ENCODE measurements around the gene GPN3. TPM values are rescaled to one million over a fixed set of nuclear protein-coding genes. Genes with fewer than 3 reads are reported as not detected.
A peak's percentile ranks its signal among the peaks of the same experiment; 100 is the strongest.
"Not testable (repeated sequence)": the region's sequence is repeated elsewhere in the genome, so short reads cannot be mapped to it uniquely, and the experiment has no call there.

Gene GPN3
- total and polyA plus RNA-seq, 10 donors, result 11.6 to 29.9 (median 19.3) TPM

DNA sequence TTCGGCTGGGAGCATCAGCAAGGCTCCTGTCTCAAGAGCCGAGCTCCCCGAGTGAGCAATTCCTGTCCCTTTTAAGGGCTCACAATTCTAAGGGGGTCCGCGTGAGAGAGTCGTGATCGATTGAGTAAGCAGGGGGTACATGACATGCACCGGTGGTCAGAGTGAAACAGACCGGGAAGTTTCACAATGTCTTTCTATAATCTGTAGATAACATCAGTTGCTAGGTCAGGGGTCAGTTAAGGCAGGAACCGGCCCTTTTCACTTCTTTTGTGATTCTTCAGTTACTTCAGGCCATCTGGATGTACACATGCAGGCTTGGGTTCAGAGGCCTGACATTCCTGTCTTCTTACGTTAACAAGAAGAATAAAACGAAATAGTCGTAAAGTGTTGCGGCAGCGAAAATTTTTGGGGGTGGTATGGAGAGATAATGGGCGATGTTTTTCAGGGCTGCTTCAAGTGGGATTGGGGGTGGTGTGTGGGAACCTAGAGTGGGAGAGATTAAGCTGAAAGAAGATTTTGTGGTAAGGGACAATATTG lies 62.9 kb downstream of the GPN3 start:
- H3K27me3 ChIP-seq (replicated peaks in 1 of 7); H3K27ac ChIP-seq; intact Hi-C loops (cut with DNase I; ENCODE audit: low total_unique reads); H3K9me3 ChIP-seq; H3K4me3 ChIP-seq; DNase-seq: not testable (repeated sequence)
- peaks cover 13 to 38% (median 21%) of the 10 kb centered on the region in 6 donors for H3K4me1 ChIP-seq
- WGBS, 5 donors, result 65 to 93% (median 80%) methylated on average over 16 of the region's 16 CpGs
- H3K36me3 ChIP-seq, result peaks cover 0 to 15% (median 8%) of the 10 kb centered on the region in 6 donors

GRCh38 chr12:110403976-110404682 lies 63.9 kb downstream of the GPN3 start:
- WGBS, 5 donors, result 24 to 29% (median 27%) methylated on average over 21 of the region's 21 CpGs
- peak; percentile 93 for DNase-seq
- Histone ChIP-seq H3K36me3 (peaks cover 0 to 26% (median 10%) of the 10 kb centered on the region in 6 donors), H3K4me1 (peaks cover 13 to 49% (median 28%) of the 10 kb centered on the region in 6 donors), H3K27ac (peak overlapping the region; percentile 94 to 99 (median 96)), H3K27me3 (replicated peaks in 1 of 7) (no peaks in the 10 kb centered on the region), H3K4me3 (peak overlapping the region; percentile 84 to 100 (median 98)), H3K9me3 (no peaks in the 10 kb centered on the region)
- TF ChIP-seq POLR2AphosphoS5 (IDR thresholded peaks at IDR 0.05) (peak in 2 of 3 donors; percentile 58 to 68), POLR2A (IDR thresholded peaks at IDR 0.05) (no peak), CTCF (IDR thresholded peaks at IDR 0.05 in 8 of 11, conservative IDR thresholded peaks at IDR 0.05 in 3 of 11) (peak in 1 of 11 experiments; percentile 7)
- intact Hi-C loops (cut with DNase I; ENCODE audit: low total_unique reads), result no loop called here

DNA sequence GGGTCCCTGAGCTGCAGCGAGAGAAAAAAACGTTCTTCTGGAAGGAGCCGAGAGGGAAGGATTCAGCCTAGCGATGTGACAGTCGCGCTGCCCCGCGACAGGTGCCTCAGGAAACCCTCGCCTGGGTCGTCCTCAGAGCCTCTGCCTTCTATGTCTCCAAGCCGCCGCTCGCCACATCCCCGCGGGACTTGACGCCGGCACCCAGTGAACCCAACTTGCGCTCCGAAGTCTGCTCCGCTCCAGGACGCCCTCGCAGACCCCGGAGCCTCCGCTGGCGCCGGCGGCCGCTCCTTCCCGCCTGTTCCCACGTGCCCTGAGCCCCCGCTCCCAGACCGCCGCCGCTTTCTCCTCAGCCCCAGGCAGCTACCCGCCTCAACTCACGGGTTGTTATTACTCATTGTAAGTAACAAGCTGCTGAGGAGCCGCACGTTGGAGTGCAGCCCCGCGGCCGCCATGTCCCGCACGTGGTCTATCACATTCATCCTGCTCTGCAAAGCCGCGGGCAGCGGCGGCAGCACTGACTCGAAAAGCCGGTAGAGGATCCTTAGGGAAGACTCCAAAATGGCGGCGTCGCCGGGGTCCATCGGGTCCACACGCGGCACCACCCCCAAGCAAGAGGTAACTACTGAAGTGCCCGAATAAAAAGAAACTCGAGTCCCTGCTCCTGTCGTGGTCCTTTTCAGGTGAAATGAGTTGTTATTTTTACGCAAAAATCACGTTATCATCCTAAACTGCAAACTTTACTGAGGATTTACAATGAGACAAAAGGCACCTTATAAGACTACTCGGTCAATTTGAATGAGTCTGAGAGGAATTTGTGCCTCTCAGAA lies 64.7 kb downstream of the GPN3 start, which contains the start of gene ANAPC7:
Gene ANAPC7, minus strand, starts transcription at position 563 of the 830 bp plus-strand sequence. Its CDS starts 81 bp downstream, at position 482.
- intact Hi-C loops (cut with DNase I; ENCODE audit: low total_unique reads), result no loop called here
- Histone ChIP-seq H3K27ac (peak within 1 kb of the TSS; percentile 94 to 99 (median 96)), H3K4me1 (peaks cover 13 to 56% (median 30%) of the 10 kb centered on the region in 6 donors), H3K36me3 (peaks cover 0 to 33% (median 10%) of the 10 kb centered on the region in 6 donors), H3K4me3 (peak within 1 kb of the TSS; percentile 84 to 100 (median 98)), H3K9me3 (no peaks in the 10 kb centered on the region), H3K27me3 (replicated peaks in 1 of 7) (no peaks in the 10 kb centered on the region)
- DNase-seq, result peak; percentile 96
- 0 to 1% (median 0%) methylated on average over 48 to 62 of the region's 62 CpGs for WGBS, 5 donors
- TF ChIP-seq CTCF (IDR thresholded peaks at IDR 0.05 in 8 of 11, conservative IDR thresholded peaks at IDR 0.05 in 3 of 11) (peak in 1 of 11 experiments; percentile 16), POLR2AphosphoS5 (IDR thresholded peaks at IDR 0.05) (peak; percentile 78 to 84 (median 79)), POLR2A (IDR thresholded peaks at IDR 0.05) (no peak)

Small RNA genes lying within 50 kb of the gene (small RNA-seq; reads per million reads assigned to genes)
- 0 reads per million in 4 donors for gene RF00278

Other genes with a start within 250 kb of the GPN3 start
- 100 to 1,000 TPM in 6 of 7 donors, 10 to 100 TPM in 1; 89.8 to 143 (median 118) TPM for gene ATP2A2, start 187.0 kb downstream of the GPN3 start, total RNA-seq
- 10 to 100 TPM in 2 of 3 donors, 1 to 10 TPM in 1; 7.8 to 18.4 (median 12.3) TPM for gene ATP2A2, start 187.0 kb downstream of the GPN3 start, polyA plus RNA-seq
- gene ANAPC7, start 64.5 kb downstream of the GPN3 start, total RNA-seq, result 10 to 100 TPM; 40.9 to 78.0 (median 53.9) TPM
- 10 to 100 TPM; 32.2 to 51.3 (median 42.4) TPM for gene ANAPC7, start 64.5 kb downstream of the GPN3 start, polyA plus RNA-seq
- 100 to 1,000 TPM; 301 to 568 (median 353) TPM for gene ARPC3, start 17.9 kb downstream of the GPN3 start, total RNA-seq
- 100 to 1,000 TPM; 614 to 762 (median 699) TPM for gene ARPC3, start 17.9 kb downstream of the GPN3 start, polyA plus RNA-seq
- gene FAM216A, start 588 bp upstream of the GPN3 start, total RNA-seq, result 10 to 100 TPM in 2 of 7 donors, 1 to 10 TPM in 5; 6.9 to 19.4 (median 8.1) TPM
- 10 to 100 TPM; 10.1 to 17.5 (median 15.9) TPM for gene FAM216A, start 588 bp upstream of the GPN3 start, polyA plus RNA-seq
- gene VPS29, start 33.9 kb upstream of the GPN3 start, total RNA-seq, result 100 to 1,000 TPM in 4 of 7 donors, 10 to 100 TPM in 3; 77.9 to 131 (median 103) TPM
- gene VPS29, start 33.9 kb upstream of the GPN3 start, polyA plus RNA-seq, result 100 to 1,000 TPM; 152 to 228 (median 193) TPM
- 1 to 10 TPM in 6 of 7 donors, under 1 TPM in 1; 0.67 to 2.2 (median 1.4) TPM for gene RAD9B, start 34.1 kb upstream of the GPN3 start, total RNA-seq
- under 1 TPM; 0.35 to 0.74 (median 0.61) TPM for gene RAD9B, start 34.1 kb upstream of the GPN3 start, polyA plus RNA-seq
- gene PPTC7, start 115.1 kb upstream of the GPN3 start, total RNA-seq, result 10 to 100 TPM; 20.1 to 27.3 (median 26.5) TPM
- 1 to 10 TPM; 7.5 to 9.9 (median 8.3) TPM for gene PPTC7, start 115.1 kb upstream of the GPN3 start, polyA plus RNA-seq
- gene TCTN1, start 145.9 kb upstream of the GPN3 start, total RNA-seq, result 10 to 100 TPM; 14.8 to 30.8 (median 24.5) TPM
- 10 to 100 TPM in 2 of 3 donors, 1 to 10 TPM in 1; 8.4 to 21.0 (median 14.7) TPM for gene TCTN1, start 145.9 kb upstream of the GPN3 start, polyA plus RNA-seq
- 10 to 100 TPM; 46.9 to 71.3 (median 63.7) TPM for gene HVCN1, start 220.9 kb upstream of the GPN3 start, total RNA-seq
- 100 to 1,000 TPM in 2 of 3 donors, 10 to 100 TPM in 1; 76.5 to 114 (median 106) TPM for gene HVCN1, start 220.9 kb upstream of the GPN3 start, polyA plus RNA-seq

Measured in spleen (tissue), 11 donors.